NCI-H1417 (cell line): Measurements from ENCODE around the gene ACSM3.
"Not testable (repeated sequence)": the region's sequence is repeated elsewhere in the genome, so short reads cannot be mapped to it uniquely, and the experiment has no call there.

Experiments used
- DNase-seq, 3 experiments: peaks; one replicate each; lab custom pipeline; 2025; lab: John Stamatoyannopoulos, UW

The ACSM3 gene

DNA sequence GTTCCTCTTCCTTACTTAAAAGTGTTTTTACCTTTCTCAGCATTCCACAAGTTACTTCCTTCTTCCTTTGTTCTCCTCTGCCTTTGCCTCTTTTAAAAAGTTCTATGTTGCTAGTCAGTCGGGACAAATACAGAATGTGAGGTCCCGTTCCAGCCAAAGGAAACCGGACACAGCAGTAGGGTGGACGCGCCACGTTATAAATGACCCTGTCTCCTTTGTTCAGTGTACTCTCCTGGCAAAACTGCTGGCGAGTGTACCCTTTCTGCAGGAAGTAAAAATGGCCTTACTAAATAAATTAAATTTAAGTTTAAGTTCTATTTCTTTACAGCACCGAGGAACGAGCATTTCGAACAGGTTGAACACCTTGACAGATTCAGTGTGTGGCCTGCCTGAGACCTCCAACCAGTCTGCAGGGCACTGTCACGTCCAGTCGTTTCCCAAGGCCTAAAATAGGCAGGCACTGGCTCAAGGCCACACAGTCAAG lies 41.9 kb downstream of the ACSM3 start:
- not testable (repeated sequence) for DNase-seq

DNA sequence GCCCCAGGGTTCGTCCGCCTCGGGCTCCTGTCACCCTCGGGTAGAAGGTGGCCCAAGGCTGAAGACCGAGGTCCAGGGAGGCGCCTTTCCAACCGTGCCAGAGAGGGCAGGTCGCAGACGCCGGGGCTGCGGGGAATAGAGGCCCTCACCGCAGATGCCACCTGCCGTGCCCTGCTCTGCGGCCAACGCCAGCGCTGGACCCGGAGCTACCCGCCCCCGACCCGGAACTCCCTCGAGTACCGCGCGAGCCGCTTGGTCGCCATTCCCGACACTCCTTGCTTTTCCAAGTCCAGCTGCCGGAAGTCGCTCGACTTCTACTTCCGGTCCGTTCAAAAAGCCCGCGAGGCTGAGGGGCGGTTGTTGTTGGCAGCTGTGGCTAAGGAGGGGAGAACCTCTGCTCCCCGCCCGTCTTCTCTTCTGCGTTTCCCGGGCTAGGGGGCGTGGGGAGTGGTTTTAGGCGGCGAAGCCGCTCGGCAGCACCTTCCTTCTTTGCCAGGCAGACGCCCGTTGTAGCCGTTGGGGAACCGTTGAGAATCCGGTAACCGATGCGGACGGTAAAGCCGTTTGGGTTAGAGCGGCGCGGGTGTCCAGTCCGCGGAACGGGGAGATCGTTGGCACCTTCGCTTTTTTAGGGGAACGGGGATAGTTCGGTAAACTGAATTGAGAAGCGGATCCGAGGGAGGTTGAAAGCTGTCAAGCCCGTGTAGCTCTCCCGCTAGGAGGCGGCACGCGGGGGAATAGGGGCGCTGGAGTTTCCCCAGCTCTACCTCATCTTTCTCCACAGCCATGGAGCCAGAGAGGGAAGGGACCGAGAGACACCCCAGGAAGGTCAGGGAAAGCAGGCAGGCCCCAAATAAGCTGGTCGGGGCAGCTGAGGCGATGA lies 42.6 kb downstream of the ACSM3 start, which contains the start of the genes ERI2 and REXO5:
ERI2 (minus strand) TSS at position 305 of the 883 bp plus-strand sequence; CDS start at position 263, 42 bp downstream.
REXO5 (plus strand) TSS at position 360 of the 883 bp plus-strand sequence; CDS start at position 787, 427 bp downstream.
- peak; percentile 92 to 98 (median 96) for DNase-seq

DNA sequence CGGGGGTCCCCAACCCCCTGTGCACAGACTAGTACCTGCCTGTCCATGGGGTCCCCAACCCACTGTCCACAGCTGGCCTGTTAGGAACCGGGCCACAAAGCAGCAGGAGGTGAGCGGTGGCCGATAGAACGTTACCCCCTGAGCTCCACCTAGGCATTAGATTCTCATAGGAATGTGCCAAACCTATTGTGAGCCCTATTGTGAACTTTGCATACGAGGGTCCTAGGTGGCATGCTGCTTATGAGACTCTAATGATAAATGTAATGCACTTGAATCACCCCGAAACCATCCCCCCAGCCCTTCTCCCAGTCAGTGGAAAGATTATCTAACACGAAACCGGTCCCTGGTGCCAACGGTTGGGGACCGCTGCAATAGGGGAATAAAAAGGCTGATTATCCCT lies 44.0 kb downstream of the ACSM3 start:
- DNase-seq = no peak

DNA sequence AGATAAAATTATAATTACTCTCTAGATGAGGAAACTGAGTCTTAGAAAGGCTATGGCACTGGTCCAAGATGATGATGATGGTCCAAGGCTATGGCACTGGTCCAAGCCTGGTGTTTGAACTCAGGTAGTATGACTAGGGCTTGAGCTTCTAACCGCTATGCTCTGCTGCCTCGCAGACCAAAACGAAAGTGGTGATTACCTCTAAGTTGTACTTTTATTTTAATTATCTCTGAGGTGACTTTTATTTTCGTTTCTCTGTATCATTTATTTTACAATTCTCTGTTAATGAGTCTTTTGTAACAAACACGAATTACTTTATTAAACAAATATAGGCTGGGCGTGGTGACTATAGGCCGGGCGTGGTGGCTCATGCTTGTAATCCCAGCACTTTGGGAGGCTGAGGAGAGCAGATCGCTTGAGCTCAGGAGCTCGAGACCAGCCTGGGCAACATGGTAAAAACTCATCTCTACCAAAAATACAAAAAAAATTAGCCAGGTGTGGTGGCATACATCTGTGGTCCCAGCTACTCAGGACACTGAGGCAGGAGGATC lies 48.1 kb downstream of the ACSM3 start:
- no peak for DNase-seq

DNA sequence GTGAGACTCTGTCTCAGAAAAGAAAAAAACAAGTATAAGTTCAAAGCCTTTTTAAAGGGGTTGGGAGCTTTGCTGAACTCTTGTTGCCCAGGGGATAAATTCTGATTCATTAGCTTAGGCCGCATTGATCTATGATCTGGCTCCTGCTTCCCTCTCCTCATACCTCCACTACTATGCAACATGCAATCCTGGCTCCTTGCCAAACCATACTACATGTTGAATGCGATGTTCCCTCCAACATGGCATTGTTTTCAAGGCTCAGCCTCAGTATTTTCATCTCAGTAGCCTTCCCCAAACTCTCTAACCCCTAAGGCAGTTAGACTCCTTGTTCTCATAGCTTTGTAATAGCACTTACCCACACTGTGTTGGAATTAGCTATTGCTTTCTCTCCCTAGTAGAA lies 48.7 kb downstream of the ACSM3 start:
- no peak for DNase-seq

DNA sequence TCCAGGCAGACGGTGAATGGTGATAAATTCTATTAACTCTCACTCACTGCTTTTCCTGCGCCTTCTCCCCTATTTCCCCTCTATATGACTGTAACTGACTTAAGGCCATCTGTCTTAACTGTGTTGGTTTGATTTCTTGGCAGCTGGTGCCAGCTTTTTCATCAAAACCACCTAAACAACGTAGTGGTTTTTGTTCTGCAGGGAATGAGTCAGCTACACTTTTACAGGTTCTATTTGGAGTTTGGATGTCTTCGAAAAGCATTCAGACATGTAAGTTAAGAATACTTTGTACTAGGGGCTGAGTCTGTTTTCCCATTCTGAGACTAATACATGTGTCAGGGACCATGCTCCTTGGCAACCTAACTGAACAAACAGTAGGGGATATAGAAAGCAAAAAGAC lies 51.0 kb downstream of the ACSM3 start:
- no peak for DNase-seq

DNA sequence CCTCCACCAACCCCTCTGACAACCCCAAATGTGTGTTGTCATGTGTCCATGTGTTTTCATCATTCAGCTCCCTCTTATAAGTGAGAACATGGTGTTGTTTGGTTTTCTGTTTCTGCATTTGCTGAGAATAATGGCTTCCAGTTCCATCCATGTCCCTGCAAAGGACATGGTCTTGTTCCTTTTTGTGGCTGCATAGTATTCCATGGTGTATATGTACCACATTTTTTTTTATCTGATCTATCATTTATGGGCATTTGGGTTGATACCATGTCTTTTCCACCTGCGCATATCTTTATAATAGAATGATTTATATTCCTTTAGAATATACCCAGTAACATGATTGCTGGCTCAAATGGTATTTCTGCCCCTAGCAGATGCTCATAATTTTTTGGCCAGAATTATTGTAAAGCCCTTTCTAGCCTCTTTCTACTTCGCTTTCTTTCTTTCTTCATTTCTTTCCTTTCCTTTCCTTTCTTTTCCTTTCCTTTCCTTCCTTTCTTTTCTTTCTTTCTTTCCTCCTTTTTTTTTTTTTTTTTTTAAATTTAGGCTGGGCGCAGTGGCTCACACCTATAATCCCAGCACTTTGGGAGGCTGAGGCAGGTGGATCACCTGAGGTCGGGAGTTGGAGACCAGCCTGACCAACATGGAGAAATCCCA lies 55.2 kb downstream of the ACSM3 start:
- DNase-seq = no peak

DNA sequence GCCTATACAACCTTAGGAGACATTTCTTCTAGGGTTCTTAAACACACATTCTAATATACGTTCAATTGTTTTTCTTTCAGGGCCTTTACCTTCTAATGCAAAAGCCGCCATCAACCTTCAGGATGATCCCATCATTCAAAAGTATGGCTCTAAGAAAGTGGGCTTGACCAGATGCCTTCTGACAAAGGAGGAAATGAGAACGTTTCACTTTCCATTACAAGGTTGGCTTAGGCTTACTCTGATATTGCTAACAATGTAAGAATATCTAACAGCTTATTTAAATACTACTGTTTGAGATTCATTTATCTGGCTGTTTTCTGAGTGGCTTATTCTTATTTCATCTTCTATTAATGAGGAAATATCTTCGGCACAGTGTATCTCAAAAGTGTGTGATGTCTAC lies 57.9 kb downstream of the ACSM3 start:
- DNase-seq = no peak

DNA sequence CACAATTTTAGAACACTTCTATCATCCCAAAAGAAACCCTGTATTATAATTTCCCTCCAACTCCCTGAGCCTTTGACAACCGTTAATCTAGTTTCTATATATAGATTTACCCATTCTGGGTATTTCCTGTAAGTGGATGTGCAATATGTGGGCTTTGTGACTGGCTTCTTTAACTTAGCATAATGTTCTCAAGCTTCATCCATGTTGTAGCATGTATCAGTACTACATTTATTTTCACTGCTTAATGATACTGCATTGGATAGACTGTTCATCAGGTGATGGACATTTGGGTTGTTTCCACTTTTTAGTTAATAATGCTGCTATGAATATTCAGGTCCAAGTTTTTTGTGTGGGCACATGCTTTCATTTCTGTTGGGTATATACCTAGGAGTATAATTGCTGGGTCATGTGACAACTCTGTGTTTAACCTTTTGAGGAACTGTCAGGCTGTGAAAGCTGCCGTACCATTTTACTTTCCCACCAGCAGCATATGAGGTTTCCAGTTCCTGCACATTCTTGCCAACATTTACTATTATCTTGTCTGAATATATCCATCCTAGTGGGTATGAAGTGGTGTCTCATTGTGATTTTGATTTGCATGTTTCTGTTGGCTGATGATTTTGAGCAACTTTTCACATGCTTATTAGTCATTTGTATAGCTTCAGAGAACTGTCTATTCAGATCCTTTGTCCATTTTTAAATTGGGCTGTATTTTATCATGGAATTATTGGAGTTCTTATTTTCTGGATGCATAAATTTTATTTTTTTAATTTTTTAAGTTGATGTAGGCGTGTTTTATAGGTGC lies 58.9 kb downstream of the ACSM3 start:
- DNase-seq = no peak

DNA sequence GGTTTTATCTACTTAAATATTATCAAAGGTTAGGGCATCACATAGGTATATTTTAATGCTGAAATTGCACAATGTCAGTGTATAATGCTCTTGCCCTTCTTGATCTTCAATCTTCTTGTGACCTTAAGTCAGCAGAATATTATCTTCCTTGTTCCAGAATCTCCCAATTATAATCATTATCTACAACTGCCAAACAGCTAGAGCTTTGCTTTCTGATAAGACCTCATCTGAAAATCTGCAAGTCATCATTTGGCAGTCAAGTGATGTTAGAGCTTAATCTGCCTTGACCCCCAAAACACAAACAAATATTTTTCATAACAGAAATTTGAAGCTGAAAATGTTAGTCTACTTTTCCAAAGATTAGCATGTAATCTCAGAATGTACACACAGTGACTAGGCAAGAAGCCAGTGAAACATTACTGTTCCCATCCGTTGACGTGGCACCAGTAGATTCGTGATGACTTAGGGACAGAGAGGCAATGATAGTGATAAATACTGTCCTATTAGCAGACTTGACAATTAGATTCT lies 62.3 kb downstream of the ACSM3 start:
- no peak for DNase-seq

DNA sequence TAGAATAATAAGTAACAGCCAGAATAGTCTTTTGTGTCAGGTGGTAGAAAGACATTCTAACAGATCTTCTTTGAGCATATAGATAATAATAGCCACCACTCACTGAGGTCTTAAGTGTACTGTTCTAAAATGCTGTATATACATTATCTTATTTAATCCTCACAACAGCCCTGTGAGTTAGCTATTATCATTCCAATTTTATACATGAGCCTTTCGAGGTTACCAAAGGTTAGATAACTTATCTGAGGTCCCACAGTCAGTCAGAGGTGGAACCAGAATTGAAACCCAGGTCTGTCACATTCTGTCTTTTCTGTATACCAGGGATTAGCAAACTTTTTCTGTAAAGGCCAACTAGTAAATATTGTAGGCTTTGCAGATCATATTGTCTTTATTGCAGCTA lies 65.7 kb downstream of the ACSM3 start:
- no peak for DNase-seq

DNA sequence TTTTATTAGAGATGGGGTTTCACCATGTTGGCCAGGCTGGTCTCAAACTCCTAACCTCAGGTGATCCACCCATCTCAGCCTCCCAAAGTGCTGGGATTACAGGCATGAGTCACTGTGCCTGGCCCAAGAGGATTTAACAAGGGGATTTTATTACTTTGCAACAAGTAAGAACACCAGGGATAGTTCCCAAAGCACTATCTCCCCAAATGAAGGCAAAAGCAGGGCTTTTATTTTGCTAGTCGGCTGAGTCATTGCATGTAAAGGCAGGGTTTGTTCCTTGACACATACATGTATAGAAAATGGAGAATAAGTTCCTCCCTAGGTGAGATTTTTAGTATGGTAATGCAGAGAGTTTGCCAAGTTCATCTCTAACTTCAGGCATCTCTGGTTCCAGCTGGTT lies 66.6 kb downstream of the ACSM3 start:
- no peak for DNase-seq

DNA sequence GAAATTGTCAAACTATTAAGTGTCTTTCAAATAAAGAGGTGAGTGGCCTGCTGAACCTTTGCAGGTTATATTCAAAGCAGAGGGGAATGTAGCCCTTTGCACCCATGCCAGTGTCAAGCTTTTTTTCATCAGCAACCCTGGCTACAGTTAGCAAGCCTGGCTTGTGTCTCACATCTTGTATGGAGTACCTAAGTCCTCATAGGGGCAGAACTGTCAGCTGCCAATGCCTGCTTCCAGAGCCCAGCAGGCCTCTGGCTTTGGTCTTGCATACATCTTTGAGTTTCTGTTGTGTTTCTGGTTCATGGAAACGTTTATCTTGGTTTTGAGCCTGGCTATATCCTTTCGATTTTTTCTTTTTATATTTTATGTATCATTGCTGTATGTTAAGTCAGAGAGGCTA lies 69.3 kb downstream of the ACSM3 start:
- DNase-seq = no peak

DNA sequence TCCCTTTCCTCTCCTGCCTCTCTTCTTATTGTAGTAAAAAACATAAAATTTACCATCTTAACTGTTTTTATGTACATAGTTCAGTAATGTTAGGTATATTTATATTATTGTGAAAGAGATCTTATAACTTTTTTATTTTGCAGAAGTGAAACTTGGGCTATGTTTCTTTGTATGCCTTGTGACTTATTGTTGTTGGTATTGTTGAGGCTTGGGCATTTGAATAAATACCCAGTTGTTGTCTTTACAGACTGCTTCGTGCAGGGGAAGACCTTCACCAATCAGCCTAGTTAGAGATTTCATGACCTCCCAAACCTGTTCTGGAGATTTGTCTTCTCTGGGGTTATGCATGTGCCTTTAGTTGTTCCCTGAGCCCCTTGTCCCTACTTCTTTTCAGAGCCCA lies 74.4 kb downstream of the ACSM3 start:
- DNase-seq = no peak

DNA sequence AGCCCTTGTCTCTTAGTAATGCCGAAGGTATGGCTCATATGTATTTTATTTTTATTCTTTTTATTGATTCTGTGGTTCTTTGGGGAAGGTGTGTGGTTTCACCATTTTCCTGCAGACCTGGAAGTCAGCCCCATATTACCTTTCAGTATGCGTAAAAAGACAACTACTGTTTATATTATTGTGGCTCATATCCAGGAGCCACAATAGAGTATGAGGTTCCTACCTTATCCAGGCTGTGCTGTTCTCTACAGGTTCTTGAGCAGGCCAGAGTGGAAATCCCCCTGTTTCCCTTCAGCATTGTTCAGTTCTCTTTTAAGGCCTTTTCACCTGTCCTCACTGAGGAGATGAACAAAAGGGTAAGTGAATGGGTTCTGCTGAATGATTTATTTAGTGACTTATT lies 75.7 kb downstream of the ACSM3 start:
- no peak for DNase-seq

DNA sequence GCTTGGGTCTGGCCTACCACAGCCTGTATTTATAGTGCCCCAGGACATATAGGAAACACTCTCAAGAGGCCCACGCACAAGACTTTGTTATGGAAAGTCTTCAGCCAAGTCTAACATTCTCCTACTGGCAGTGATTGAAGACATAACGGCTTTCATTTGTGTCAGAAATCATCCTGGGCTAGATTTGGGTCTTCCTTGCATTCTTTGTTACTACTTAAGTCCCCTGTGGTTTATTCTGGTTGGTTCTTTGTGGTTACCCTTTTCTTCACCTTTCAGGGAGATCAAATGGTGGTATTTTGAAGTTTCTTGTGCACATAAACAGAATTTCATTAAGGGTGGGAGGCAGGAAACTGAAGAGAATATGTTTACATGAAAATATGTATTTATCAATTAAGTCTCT lies 80.2 kb downstream of the ACSM3 start:
- no peak for DNase-seq

DNA sequence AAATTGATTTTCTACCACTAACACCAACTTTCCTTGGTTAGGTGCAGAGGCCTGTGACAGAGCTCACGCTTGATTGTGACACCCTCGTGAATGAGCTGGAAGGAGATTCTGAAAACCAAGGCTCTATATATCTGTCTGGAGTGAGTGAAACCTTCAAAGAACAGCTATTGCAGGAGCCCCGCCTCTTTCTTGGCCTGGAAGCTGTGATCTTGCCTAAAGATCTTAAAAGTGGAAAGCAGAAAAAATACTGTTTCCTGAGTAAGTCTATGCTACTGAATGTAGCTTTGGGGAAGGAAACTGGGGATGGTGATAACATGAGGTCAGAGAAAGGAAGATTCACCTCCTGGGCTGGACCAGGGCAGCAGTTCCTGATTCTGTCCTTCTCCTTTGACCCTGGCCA lies 80.8 kb downstream of the ACSM3 start:
- DNase-seq = no peak

DNA sequence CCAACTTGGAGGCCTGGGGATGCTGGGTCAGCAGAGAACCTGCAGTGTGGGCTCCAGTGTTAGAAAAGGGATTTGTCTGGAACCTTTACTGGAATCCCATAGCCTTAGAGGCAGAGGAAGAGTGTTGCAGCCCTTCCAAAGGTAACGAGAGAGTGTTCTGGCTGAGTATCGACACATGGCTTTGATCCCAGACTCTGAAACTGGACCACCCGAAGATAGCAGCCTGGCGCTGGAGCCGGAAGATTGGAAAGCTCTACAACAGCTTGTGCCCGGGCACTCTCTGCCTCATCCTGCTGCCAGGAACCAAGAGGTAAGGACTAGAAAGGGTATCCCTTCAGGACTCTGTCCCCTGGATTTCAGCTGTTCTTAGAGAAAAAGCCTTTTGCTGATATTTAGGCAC lies 82.2 kb downstream of the ACSM3 start:
- no peak for DNase-seq

DNA sequence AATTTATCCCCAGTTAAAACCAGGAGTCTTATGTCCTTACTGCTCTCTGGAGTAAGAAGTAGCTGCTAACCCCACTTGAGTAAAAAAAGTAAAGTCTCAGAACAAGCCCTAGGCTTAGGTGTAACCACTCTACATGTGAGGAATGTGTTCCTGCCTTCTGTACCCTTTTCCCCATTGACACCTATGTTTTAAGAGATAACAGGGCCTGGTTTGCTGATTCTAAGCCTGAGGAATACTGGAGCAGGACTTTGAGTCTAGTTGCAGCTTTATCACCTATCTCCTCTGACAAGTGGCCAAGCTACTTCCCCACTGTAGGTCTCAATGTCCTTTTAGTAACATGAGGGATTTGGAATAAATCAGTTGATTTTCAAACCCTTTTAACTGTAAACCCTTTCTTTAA lies 82.7 kb downstream of the ACSM3 start:
- DNase-seq = no peak
